ENCODE data around the gene RPS27. TPM values are rescaled to one million over a fixed set of nuclear protein-coding genes. Genes with fewer than 3 reads are reported as not detected.

The RPS27 gene
- total and polyA plus RNA-seq, 2 of the 13 experiments (the other 11 are each of a cell fraction or from before 2014, with no cell fraction given), result 3,737 to 9,964 TPM

GRCh38 chr1:154019940-154020339 is 29.4 kb downstream of the RPS27 start:
- ATAC-seq, result no peak
- Histone ChIP-seq H3K4me2 (ENCODE audit: low read depth, low read length) (no peak overlapping the region), H2AFZ (ENCODE audit: low read length) (no peak overlapping the region), H3K27ac (ENCODE audit: extremely low read length, insufficient read depth, low read length) (no peak overlapping the region), H3K79me2 (ENCODE audit: insufficient read depth, low read length) (no peaks in the 10 kb centered on the region), H3K36me3 (replicated peaks in 1 of 2; ENCODE audit: control insufficient read depth in 1 of 2, insufficient read depth in 2 of 2, low read length in 2 of 2) (no peaks in the 10 kb centered on the region), H3K9ac (ENCODE audit: insufficient read depth, low read depth, low read length) (no peak overlapping the region), H3K4me1 (ENCODE audit: insufficient read depth, low read length) (0 out of 2 replicates have a peak, but pooled peaks cover 8% of the 10 kb centered on the region), H3K27me3 (ENCODE audit: control insufficient read depth in 1 of 2, insufficient read depth in 2 of 2, low read length in 2 of 2) (no peaks in the 10 kb centered on the region), H3K9me3 (ENCODE audit: low read length) (no peaks in the 10 kb centered on the region), H3K4me3 (replicated peaks in 1 of 3; ENCODE audit: insufficient read depth in 1 of 3, low read depth in 2 of 3, low read length in 3 of 3) (no peak overlapping the region), H4K20me1 (ENCODE audit: insufficient read depth, low read length) (no peaks in the 10 kb centered on the region)
- 44% methylated on average over 1 of the region's 1 CpG for WGBS (ENCODE audit: low lambda C conversion rate)
- in situ Hi-C loops (cut with HindIII; ENCODE audit: extremely low pct_ligation_motif_present, low pct_unique_long_range_greater_than_20kb), result no loop called here
- CTCF ChIA-PET (ENCODE audit: low intra/inter-chr PET ratio, low total read pairs), result no interaction called here
- intact Hi-C loops (cut with micrococcal nuclease; ENCODE audit: unreplicated experiment), result no loop called here
- no peak for FAIRE-seq
- no peak for DNase-seq (ENCODE audit: low spot score)
- POLR2A ChIA-PET, result interaction anchor here (1.1 kb wide), 1 partner anchor 29 kb away, joined by 3 read pairs; the partner anchor contains the start of gene RPS27
- BruUV-seq (replicated peaks), result no TSS peak
- TF ChIP-seq KDM5A (IDR thresholded peaks at IDR 0.05; ENCODE audit: borderline replicate concordance, low read length) (no peak), MXD1 (CRISPR knock-in tag; IDR thresholded peaks at IDR 0.05) (no peak), AHR (CRISPR knock-in tag; IDR thresholded peaks at IDR 0.05) (no peak), ZBTB21 (CRISPR knock-in tag; IDR thresholded peaks at IDR 0.05) (no peak), ZNF530 (CRISPR knock-in tag; IDR thresholded peaks at IDR 0.05; ENCODE audit: low read depth) (no peak), NFKB2 (CRISPR knock-in tag; IDR thresholded peaks at IDR 0.05; ENCODE audit: borderline replicate concordance) (no peak), U2AF1 (optimal IDR thresholded peaks at IDR 0.05; ENCODE audit: low read depth, low read length) (no peak), POLR2AphosphoS5 (IDR thresholded peaks at IDR 0.05; ENCODE audit: low read depth, low read length) (no peak), SMARCE1 (IDR thresholded peaks at IDR 0.05; ENCODE audit: borderline replicate concordance) (no peak), NFE2 (CRISPR knock-in tag; IDR thresholded peaks at IDR 0.05) (no peak), ZNF609 (CRISPR knock-in tag; IDR thresholded peaks at IDR 0.05; ENCODE audit: borderline replicate concordance) (no peak), HOXA5 (CRISPR knock-in tag; IDR thresholded peaks at IDR 0.05) (no peak), ZNF704 (CRISPR knock-in tag; IDR thresholded peaks at IDR 0.05; ENCODE audit: borderline replicate concordance) (no peak), NBN (conservative IDR thresholded peaks at IDR 0.05) (no peak), FOXO1 (CRISPR knock-in tag; IDR thresholded peaks at IDR 0.05) (no peak), ZBED4 (CRISPR knock-in tag; IDR thresholded peaks at IDR 0.05; ENCODE audit: borderline replicate concordance) (no peak)
